HG03066 (cell line): Measurements from ENCODE around the gene RAPGEF5.
A peak's percentile ranks its signal among the peaks of the same experiment; 100 is the strongest.

Experiments used
- ATAC-seq: cut with Tn5 transposase; IDR thresholded peaks from one replicate; pipeline ENCODE4 v1.9.1; 2021; ENCODE audit warnings: low read depth; ENCODE audit not compliant: unreplicated experiment

The RAPGEF5 gene

DNA sequence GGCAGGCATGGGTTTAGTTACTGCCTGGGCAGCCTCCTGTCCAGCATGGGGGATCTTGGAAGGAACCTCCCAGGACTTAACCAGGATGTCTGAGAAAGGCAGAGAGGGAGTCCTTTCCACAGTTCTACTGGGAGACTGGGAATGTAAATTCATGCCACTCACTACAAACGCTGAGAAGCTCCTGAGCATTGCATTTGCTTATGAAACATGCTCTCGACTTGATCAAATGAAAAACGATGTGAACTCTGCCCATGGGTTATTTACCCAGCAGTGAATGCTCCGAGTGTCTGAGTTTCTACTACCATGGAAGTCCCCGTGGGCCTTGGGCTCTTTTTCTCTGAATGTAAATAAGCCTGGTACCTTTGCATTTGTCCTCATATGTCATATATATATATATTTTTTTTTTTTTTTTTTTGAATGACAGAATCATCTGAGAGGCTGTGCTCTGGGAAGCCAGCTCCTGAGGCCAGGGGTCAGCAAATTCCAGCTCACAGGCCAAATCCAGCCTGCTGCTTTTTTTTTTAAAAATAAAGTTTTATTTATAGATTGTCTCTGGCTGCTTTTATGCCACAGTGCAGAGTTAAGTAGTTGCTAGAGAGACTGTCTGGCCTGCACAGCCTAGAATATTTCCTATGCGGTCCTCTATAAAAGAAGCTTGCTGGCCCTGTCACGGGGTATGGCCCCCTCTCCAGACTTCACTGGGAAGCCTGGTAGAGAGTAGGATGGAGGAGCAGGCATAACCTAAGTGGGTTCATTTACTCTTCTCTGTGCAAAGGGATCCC is 21.4 kb upstream of the RAPGEF5 start:
- ATAC-seq: no peak

GRCh38 chr7:22377703-22378102 is 20.7 kb upstream of the RAPGEF5 start:
- no peak for ATAC-seq

DNA sequence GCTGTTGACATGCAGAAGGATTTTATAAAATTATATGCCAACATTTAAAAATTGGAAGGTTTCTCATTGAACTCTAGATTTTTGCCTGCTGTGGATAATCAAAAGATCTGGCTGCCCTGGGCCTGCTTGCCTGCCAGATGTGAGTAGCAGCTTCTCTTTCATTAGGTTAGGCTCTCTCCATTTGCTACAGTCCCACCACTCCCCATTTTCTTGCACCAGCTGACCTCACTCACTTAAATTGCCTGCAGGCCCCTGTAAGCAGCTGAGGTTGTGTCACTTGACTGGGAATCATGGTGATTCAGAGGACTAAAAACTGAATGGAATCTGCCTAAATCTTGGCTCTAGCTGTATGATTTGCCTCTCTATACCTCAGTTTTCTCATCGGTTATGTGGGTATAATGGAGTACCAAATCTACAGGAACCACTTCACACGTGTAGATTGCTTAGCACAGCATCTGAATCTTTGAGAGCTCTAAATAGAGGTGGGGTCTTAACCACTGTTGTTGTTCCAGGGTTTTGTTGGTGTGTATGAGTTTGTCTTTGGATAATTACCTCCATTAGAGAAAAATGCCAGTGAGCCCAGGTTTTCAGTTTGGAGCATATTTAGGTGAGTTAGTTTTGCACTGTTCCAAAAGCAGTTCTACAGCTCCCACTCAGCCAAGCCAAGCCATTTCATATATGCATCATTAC is 18.6 kb upstream of the RAPGEF5 start:
- no peak for ATAC-seq

GRCh38 chr7:22373911-22374310 is 17.0 kb upstream of the RAPGEF5 start:
- no peak for ATAC-seq

- no peak for ATAC-seq
These were observed 16.4 kb upstream of the RAPGEF5 start for GRCh38 chr7:22373388-22373787.

- ATAC-seq: no peak
These were observed 15.9 kb upstream of the RAPGEF5 start for GRCh38 chr7:22372863-22373262.

DNA sequence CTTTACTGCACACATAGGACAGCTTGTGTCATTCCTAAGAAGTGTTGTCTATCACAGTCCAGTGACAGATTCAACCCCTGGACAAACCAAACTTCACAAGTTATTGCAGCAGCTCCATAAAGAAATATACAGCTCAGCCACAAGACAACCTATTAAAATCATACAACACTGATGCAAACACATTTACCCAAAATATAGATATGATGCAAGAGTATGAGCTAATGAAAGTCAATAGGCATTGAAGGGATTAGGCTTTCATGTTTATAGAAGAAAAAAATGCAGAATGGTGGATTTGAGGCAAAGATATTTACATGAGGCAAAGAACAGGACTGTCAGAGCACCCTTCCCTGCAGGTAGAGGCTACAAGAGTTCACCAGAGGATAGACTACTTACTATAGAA is 14.9 kb upstream of the RAPGEF5 start:
- ATAC-seq: no peak

GRCh38 chr7:22364900-22365299 is 7.9 kb upstream of the RAPGEF5 start:
- no peak for ATAC-seq

- no peak for ATAC-seq
These were observed 6.9 kb upstream of the RAPGEF5 start for GRCh38 chr7:22363756-22364422.

GRCh38 chr7:22361795-22362194 is 4.8 kb upstream of the RAPGEF5 start:
- ATAC-seq: no peak

DNA sequence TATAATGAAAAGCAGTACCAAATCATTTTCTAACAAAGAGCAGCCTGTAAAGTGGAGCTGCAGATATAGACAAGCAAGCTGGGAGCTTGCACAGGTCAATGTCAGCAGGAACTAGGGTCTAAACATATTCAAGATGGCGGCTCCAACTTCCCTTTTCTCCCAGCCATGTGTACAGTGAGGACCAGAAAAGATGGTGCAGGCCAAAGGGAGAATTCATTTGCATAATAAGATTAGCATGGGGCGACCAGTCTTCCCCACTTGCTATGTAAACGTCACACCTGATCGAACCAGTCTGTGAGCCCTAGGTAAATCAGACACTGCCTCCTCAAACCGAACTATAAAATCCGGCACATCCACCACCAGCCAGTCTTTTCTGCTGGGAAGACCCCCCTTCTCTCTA is 4.4 kb upstream of the RAPGEF5 start:
- ATAC-seq: no peak

GRCh38 chr7:22358820-22359697 is 2.1 kb upstream of the RAPGEF5 start:
- ATAC-seq: no peak

DNA sequence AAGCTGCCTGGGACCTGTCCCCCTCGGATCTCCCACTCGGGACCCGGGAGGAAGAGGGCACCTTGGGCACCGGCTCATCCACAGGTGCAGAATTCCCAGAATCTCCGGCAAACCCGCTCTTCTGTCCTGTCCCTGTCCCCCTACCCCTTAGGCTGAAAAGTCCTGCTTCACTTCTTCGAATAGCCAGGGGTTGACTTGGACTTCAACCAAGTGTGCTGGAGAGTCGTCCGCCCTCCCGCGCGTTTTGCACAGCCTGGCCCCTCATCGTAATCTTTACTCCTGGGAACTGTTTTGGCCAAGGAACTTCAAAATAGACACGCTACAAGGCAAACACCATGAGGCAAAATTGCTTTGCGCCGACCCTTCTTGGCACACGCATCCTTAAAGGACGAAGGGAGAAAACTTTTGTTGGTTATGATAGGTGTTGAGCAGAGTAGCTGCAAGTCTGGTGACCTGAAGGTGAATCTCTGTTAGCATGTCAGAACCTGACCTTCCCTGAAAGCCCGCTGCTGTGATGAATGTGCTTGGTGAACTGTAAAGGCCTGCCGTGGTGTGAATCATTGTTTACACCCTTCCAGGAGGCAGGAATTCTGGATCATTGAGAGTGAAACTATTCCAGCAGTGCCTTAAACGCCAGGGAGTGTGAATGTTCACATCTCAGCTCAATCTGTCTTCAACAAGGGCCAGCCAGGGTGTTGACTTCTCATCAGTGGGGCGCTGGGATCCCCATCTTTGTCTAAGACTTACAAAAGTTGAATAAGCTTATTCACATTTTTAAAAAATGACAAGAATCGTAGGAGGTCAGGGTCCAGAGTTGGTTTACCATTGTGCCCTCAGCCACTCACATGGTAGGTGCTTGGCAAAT is 589 bp upstream of the RAPGEF5 start:
- ATAC-seq: no peak

- ATAC-seq: no peak
These were observed 803 bp downstream of the RAPGEF5 start for GRCh38 chr7:22356010-22356691.

- no peak for ATAC-seq
These were observed 1.3 kb downstream of the RAPGEF5 start for GRCh38 chr7:22355620-22356009.

DNA sequence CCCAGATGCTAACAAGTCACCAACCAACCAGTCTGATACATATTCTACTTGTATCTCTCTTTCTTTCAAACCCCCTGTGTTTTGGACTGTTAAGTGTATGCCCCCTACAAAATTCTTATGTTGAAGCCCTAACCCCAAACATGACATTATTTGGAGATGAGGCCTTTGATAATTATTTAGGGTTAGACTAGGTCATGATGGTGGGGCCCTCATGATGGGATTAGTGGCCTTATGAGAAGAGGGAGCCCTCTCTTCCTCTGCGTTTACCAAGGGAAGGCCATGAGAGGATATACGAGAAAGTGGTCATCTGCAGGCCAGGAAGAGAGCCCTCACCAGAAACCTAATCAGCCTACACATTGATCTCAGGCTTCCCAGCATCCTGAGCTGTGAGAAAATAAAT is 2.5 kb downstream of the RAPGEF5 start:
- no peak for ATAC-seq

- no peak for ATAC-seq
These were observed 4.1 kb downstream of the RAPGEF5 start for GRCh38 chr7:22352887-22353286.

- ATAC-seq: no peak
These were observed 5.1 kb downstream of the RAPGEF5 start for GRCh38 chr7:22351878-22352277.

DNA sequence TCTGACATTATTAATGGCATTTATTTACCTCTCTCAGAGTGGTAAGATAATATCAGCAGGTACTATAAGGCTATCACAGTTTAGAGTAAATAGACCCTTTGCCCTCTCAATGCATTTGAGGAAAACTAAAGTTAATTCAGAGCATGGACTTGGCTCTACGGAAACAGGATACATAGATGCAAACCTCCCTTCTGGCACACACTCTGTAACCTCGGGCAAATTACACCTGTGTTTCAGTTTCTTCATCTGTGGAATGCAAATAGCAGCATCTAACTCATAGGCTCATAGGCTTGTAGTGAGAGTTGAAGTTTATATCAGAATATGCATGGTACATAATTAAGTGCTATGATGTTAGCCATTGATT is 5.6 kb downstream of the RAPGEF5 start:
- peak; percentile 74 for ATAC-seq
